PC-3 (cell line): ENCODE data around the gene DGKD. TPM values are rescaled to one million over a fixed set of nuclear protein-coding genes. Genes with fewer than 3 reads are reported as not detected.

ENCODE experiments used
- ATAC-seq: fragments of 200-7000 bp; cut with Tn5 transposase; 2 replicates; pipeline ENCODE4 v1.9.1; 2020; ENCODE audit warnings: mild to moderate bottlenecking, moderate library complexity
- BruUV-seq: library from RNA; stranded (reverse); fragments of 400-500 nt; replicated peaks from 2 replicates; lab custom pipeline; 2021; lab: Mats Ljungman, UMichigan
- CTCF ChIA-PET: fragments of 300-600 bp; sonication (Branson Sonifier 250); formaldehyde crosslinking; loops from one replicate; lab custom pipeline; 2022; ENCODE audit warnings: antibody characterized with exemption; lab: Charles Lee
- POLR2A ChIA-PET: fragments of 300-600 bp; sonication (Branson Sonifier 250); formaldehyde crosslinking; loops from one replicate; lab custom pipeline; 2022; ENCODE audit warnings: antibody characterized with exemption; ENCODE audit not compliant: unreplicated experiment; lab: Charles Lee
- DNase-seq: peaks from one replicate; pipeline ENCODE4 v3.0.0-alpha.2; 2015
- H2AFZ ChIP-seq: fragments of 300-600 bp; sonication (generic); 2 replicates; pipeline ENCODE4 v1.6.0; 2016; ENCODE audit warnings: antibody characterized with exemption, low read length
- H3F3A ChIP-seq: fragments of 300-600 bp; sonication (generic); one replicate; pipeline ENCODE4 v1.6.0; 2017; ENCODE audit warnings: antibody characterized with exemption, low read length, control low read depth, mild to moderate bottlenecking; ENCODE audit not compliant: unreplicated experiment
- H3K27ac ChIP-seq: fragments of 300-600 bp; sonication (generic); 2 replicates; pipeline ENCODE4 v1.5.1; 2016; ENCODE audit warnings: mild to moderate bottlenecking, low read length
- H3K27me3 ChIP-seq: fragments of 300-600 bp; sonication (generic); 2 replicates; pipeline ENCODE4 v1.6.1; 2016; ENCODE audit warnings: low read length, mixed read lengths
- H3K36me3 ChIP-seq: fragments of 300-600 bp; sonication (generic); 2 replicates; pipeline ENCODE4 v1.6.1; 2016; ENCODE audit warnings: low read depth, mixed run types, low read length, mixed read lengths
- H3K4me1 ChIP-seq: fragments of 300-600 bp; sonication (generic); 2 replicates; pipeline ENCODE4 v1.5.1; 2016; ENCODE audit warnings: low read length; ENCODE audit not compliant: insufficient read depth
- H3K4me2 ChIP-seq: fragments of 300-600 bp; sonication (generic); 2 replicates; pipeline ENCODE4 v1.6.0; 2016; ENCODE audit warnings: low read length
- H3K4me3 ChIP-seq: fragments of 300-600 bp; sonication (generic); 2 replicates; pipeline ENCODE4 v1.5.1; 2016; ENCODE audit warnings: mild to moderate bottlenecking, low read length, mixed read lengths
- H3K79me2 ChIP-seq: fragments of 300-600 bp; sonication (generic); 2 replicates; pipeline ENCODE4 v1.6.1; 2017; ENCODE audit warnings: low read length, mixed read lengths
- H3K9ac ChIP-seq: fragments of 300-600 bp; sonication (generic); 2 replicates; pipeline ENCODE4 v1.6.0; 2016; ENCODE audit warnings: mild to moderate bottlenecking, low read length
- H3K9me2 ChIP-seq: fragments of 300-600 bp; sonication (generic); replicated peaks from 2 replicates; pipeline ENCODE4 v1.6.1; 2016; ENCODE audit warnings: mixed run types, low read length, mixed read lengths
- H3K9me3 ChIP-seq: fragments of 300-600 bp; sonication (generic); 2 replicates; pipeline ENCODE4 v1.6.1; 2016; ENCODE audit warnings: low read length, mixed read lengths
- H4K20me1 ChIP-seq: fragments of 300-600 bp; sonication (generic); 2 replicates; pipeline ENCODE4 v1.6.1; 2016; ENCODE audit warnings: low read length, mixed read lengths
- CTCF ChIP-seq: fragments of 300-600 bp; sonication (generic); conservative IDR thresholded peaks from 2 replicates; pipeline ENCODE4 v1.5.1; 2017; ENCODE audit warnings: antibody characterized with exemption, low read depth, mild to moderate bottlenecking, low read length
- EZH2 ChIP-seq: fragments of 300-600 bp; sonication (generic); IDR thresholded peaks from one replicate; pipeline ENCODE4 v1.6.1; 2017; ENCODE audit warnings: antibody characterized with exemption, mild to moderate bottlenecking, low read length; ENCODE audit not compliant: unreplicated experiment
- EZH2phosphoT487 ChIP-seq: fragments of 300-600 bp; sonication (generic); IDR thresholded peaks from 2 replicates; pipeline ENCODE4 v1.6.1; 2018; ENCODE audit warnings: mild to moderate bottlenecking, antibody characterized with exemption, low read length, borderline replicate concordance
- intact Hi-C: fragments of 100-400 bp; cut with micrococcal nuclease; formaldehyde crosslinking; loops from 2 replicates; pipeline ENCODE4 v1.9.0; 2023
- total RNA-seq: library from RNA; depleted of rRNA; stranded (reverse); fragments of >200 nt; gene quantifications from 2 replicates; pipeline ENCODE4 v1.2.3, GENCODE V29; 2014

Gene DGKD
- total RNA-seq, 1 experiment from 2014 or later = 23.3 TPM

GRCh38 chr2:233367586-233367985 lies 13.3 kb downstream of the DGKD start:
- no peaks in the 10 kb centered on the region for H3F3A ChIP-seq
- no peak overlapping the region for H3K4me3 ChIP-seq
- H3K9me2 ChIP-seq = no peaks in the 10 kb centered on the region
- H3K4me1 ChIP-seq = no peaks in the 10 kb centered on the region
- H2AFZ ChIP-seq = no peak overlapping the region
- no peaks in the 10 kb centered on the region for H3K27me3 ChIP-seq
- DNase-seq (no peak), ATAC-seq (no peak)
- H3K79me2 ChIP-seq = peaks cover 53% of the 10 kb centered on the region
- POLR2A ChIA-PET = no interaction called here
- H3K36me3 ChIP-seq = peaks cover 6% of the 10 kb centered on the region
- CTCF ChIA-PET = no interaction called here
- BruUV-seq = no TSS peak
- intact Hi-C loops = no loop called here
- no peaks in the 10 kb centered on the region for H4K20me1 ChIP-seq
- H3K27ac ChIP-seq = no peak overlapping the region
- no peak overlapping the region for H3K9ac ChIP-seq
- TF ChIP-seq CTCF = no peak
- TF ChIP-seq EZH2 = no peak
- TF ChIP-seq EZH2phosphoT487 = no peak
- H3K4me2 ChIP-seq = no peak overlapping the region
- H3K9me3 ChIP-seq = no peaks in the 10 kb centered on the region

GRCh38 chr2:233368756-233369155 lies 14.5 kb downstream of the DGKD start:
- intact Hi-C loops = no loop called here
- Histone ChIP-seq H3K27me3 (no peaks in the 10 kb centered on the region), H3K27ac (no peak overlapping the region), H3K36me3 (peaks cover 3% of the 10 kb centered on the region), H3K4me3 (no peak overlapping the region), H3K79me2 (peaks cover 54% of the 10 kb centered on the region), H3K4me1 (no peaks in the 10 kb centered on the region), H3K9me2 (no peaks in the 10 kb centered on the region), H4K20me1 (no peaks in the 10 kb centered on the region), H3K9me3 (no peaks in the 10 kb centered on the region), H3K9ac (no peak overlapping the region), H2AFZ (no peak overlapping the region), H3F3A (no peaks in the 10 kb centered on the region), H3K4me2 (no peak overlapping the region)
- TF ChIP-seq EZH2phosphoT487 = no peak
- TF ChIP-seq CTCF = no peak
- TF ChIP-seq EZH2 = no peak
- CTCF ChIA-PET = no interaction called here
- ATAC-seq = no peak
- POLR2A ChIA-PET = no interaction called here
- no peak for DNase-seq
- BruUV-seq = no TSS peak

- no peak for ATAC-seq
- no peak overlapping the region for H3K9ac ChIP-seq
- H3K36me3 ChIP-seq = no peaks in the 10 kb centered on the region; the same call in 1 of the 2 replicates
- ChIA-PET CTCF (no interaction called here), POLR2A (no interaction called here)
- TF ChIP-seq EZH2 (no peak), EZH2phosphoT487 (no peak), CTCF (no peak)
- intact Hi-C loops = no loop called here
- DNase-seq = no peak
- no peak overlapping the region for H3K4me3 ChIP-seq
- H3K9me3 ChIP-seq = no peaks in the 10 kb centered on the region
- H3K4me1 ChIP-seq = no peaks in the 10 kb centered on the region
- H3K27ac ChIP-seq = no peak overlapping the region
- H2AFZ ChIP-seq = no peak overlapping the region
- peaks cover 52% of the 10 kb centered on the region for H3K79me2 ChIP-seq
- no TSS peak for BruUV-seq
- no peaks in the 10 kb centered on the region for H3F3A ChIP-seq
- no peaks in the 10 kb centered on the region for H4K20me1 ChIP-seq
- no peak overlapping the region for H3K4me2 ChIP-seq
- no peaks in the 10 kb centered on the region for H3K27me3 ChIP-seq
- H3K9me2 ChIP-seq = no peaks in the 10 kb centered on the region
These were observed 15.2 kb downstream of the DGKD start for GRCh38 chr2:233369462-233369861.
